H1 (cell line): ENCODE results near the gene CHCHD3. TPM values are rescaled to one million over a fixed set of nuclear protein-coding genes. Genes with fewer than 3 reads are reported as not detected.
A peak's percentile ranks its signal among the peaks of the same experiment; 100 is the strongest.

ENCODE experiments used
- JUND ChIP-seq: IDR thresholded peaks from 2 replicates; pipeline ENCODE4 v1.6.1; 2011; ENCODE audit warnings: mild to moderate bottlenecking, improper control_type of control experiment, low read length
- KDM5A ChIP-seq: fragments of 200-600 bp; IDR thresholded peaks from 2 replicates; pipeline ENCODE4 v1.7.1; 2012; ENCODE audit warnings: mild to moderate bottlenecking, low read length, inconsistent platforms, mixed read lengths
- TAF7 ChIP-seq: optimal IDR thresholded peaks from 2 replicates; pipeline ENCODE3; 2011; ENCODE audit warnings: low read depth, mild to moderate bottlenecking, inconsistent platforms, low read length, moderate library complexity, borderline replicate concordance
- polyA plus RNA-seq, 7 experiments: library from polyadenylated mRNA; depleted of rRNA in 3 of 7; stranded (reverse) in 5 of 7; unstranded in 2 of 7; fragments of >200 nt in 5 of 7; fragments of 200-250 nt in 2 of 7; gene quantifications; 1 replicate in 5 of 7; 2 replicates in 1 of 7; 4 replicates in 1 of 7; pipeline versions ENCODE4 v1.2.1 to v1.2.3, GENCODE V29; 2011 to 2013; ENCODE audit warnings: missing spikeins in 2 of 7, mixed read lengths in 2 of 7
- total RNA-seq: library from RNA; stranded (reverse); fragmentation: NEBNext Ultra II Directional; extraction: Animal tissue kit (Norgen Biotek cat#: 25700); gene quantifications from 2 replicates; pipeline ENCODE4 v1.2.1, GENCODE V29; 2021

CHCHD3 gene
- total and polyA plus RNA-seq, 2 of the 8 experiments (the other 6 are each of a cell fraction or from before 2014, with no cell fraction given), result 42.9 to 137 TPM

- TF ChIP-seq KDM5A, result peak; percentile 61; the same call in 1 of the 2 replicates
- TF ChIP-seq JUND, result no peak
- TF ChIP-seq TAF7, result peak; percentile 52
These were observed at the start of gene CHCHD3 (continued) for GRCh38 chr7:133081599-133082389.
